HG02973 (cell line): Measurements from ENCODE around the gene JHY.

Source experiments
- ATAC-seq: cut with Tn5 transposase; IDR thresholded peaks from one replicate; pipeline ENCODE4 v1.9.1; 2021; ENCODE audit warnings: moderate library complexity; ENCODE audit not compliant: unreplicated experiment

Gene JHY

DNA sequence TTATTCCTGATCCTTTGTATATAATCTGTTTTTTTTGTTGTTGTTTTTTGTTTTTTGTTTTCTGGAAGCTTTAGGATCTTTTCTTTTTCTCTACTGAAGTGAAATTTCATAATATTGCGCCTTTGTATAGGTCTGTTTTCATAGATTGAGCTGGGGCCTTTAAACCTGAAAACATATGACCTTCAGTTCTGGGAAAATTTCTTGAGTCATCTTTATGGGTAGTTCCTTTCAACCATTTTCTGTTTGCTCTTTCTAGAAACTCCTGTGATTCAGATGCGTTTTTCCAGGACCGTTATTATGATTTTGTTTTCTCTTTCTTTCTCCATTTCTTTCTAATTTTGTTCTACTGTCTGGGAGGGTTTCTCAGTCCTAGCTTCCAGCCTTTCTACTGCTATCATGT lies 55.4 kb downstream of the JHY start:
- no peak for ATAC-seq

DNA sequence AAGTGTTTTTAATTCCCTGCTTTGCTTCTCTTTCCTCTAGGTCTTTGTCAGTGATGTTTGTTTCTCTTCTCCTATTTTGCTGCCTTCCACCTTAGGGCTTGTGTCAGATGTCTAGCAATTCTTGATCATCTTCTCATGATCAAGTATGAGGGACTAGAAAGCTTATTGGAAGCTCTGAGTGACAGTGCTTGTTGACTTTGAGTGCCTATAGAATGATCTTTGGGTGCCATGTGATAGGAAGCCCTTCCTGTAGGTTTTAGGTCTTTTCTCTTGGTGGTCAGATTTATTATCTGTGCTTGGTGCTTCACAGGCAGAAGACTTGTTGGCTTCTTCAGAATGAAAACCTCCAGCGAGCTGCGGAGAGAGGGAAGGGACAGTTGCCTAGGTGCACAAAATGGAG lies 56.0 kb downstream of the JHY start:
- no peak for ATAC-seq

DNA sequence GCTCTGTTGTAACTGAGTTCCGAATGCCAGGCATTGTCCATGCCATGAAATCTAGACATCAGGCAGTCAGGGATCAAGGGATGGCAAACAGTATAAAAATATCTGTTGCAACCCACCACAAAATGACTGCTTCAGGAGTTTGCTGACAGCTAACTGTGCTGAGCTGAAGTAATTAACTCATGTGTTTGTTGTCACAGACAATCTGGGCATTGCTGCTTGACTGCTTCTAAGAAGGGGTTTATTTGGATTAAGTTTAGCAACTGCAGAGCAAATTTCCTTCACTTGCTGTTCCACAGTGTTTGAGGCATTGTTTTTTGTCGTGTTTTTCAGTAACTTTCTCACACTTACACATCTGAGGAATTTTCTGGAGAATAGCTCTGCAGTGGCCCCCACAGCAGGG lies 68.7 kb downstream of the JHY start:
- ATAC-seq: no peak

- ATAC-seq: no peak
Observed at GRCh38 chr11:122954455-122954854, 71.9 kb downstream of the JHY start.

DNA sequence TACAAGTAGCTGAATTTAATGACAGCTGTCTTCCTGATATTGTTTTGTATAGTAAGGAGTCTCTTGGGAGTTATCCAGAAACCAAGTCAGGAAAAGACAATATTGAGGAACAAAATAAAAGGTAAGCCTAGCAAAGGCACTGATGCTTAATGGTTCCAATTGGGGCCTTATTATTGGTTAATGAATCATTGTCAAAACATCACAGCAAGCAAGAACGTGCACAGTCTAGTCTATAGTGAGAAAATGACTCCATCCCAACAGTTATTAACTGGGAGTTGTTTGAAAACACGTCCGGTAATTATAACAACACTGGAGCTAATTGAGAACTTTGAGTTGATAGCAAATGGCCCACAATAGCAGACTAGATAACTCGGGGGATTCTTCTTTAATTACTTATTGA lies 81.4 kb downstream of the JHY start:
- no peak for ATAC-seq

GRCh38 chr11:122976061-122976733 lies 93.6 kb downstream of the JHY start:
- no peak for ATAC-seq

- ATAC-seq: no peak
Observed at GRCh38 chr11:122976734-122977469, 94.3 kb downstream of the JHY start.

DNA sequence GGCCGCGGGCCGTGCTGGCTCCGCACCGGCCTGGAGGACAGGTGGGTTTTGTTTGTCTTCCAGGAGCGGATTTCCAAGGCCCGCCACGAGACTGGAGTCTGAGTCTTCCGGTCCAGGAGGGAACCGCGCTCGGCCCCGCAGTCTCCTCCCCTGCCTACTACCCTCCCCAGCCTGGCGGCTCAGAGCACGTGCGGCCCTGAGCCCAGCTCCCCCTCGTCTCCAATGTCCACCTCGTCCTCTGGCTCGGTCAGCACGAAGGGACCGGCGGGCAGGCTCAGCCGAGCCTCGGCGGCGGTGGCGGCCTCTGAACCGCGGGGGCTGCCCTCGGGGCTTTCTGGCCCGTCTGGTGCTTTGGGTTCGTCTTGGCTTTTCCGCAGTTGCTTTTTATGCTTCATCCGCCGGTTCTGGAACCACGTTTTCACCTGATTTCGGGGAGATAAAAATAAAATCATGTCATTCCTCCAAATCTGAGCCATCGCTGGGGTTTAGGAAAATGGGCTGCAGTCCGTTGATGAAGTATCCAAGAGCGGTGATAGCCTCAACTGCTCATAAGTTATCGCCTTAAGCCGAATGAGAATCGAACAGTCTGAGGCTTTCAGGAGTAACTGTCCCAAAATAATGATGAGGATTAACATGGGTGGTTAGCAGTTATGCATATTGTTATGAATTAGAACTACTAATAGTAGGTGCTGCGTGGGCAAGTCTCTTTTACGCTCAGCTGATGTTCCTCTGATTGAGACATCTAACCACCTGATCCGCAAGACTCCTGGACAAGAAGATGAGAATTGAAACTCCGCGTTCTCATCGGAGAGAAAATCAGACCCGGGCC lies 95.1 kb downstream of the JHY start:
- ATAC-seq: no peak

- no peak for ATAC-seq
Observed at GRCh38 chr11:122978299-122978620, 95.7 kb downstream of the JHY start.

DNA sequence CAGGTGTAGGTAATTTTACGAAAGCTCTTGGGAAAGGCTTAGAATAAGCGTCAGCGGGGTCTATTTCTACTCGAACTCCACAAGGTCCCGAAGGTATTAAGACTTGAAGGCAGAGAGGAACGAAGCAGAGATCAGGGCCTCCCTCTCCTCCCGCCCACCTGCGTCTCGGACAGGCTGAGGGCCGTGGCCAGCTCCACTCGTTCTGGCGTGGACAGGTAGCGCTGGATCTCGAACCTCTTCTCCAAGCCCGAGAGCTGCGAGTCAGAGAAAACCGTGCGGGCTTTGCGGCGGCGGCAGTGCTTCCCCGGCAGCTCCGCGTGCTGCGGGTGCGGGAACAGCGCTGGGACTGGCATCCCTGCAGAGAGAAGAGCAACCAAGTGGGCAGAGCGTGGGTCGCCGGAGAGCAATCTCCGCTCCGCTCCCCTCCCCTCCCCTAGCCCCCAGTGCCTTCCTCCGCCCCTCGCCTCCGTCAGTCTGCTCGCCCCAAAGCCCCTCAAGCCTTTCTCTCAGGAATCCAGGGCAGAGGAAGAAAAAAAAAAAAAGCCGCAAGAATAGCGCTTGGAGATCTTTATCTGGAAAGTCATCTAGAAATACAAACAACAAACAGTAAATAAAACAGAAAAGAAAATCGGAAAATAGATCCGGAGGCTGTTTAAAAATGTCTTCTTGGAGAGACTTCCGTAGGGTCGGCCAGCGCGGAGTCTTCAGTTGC lies 96.7 kb downstream of the JHY start:
- ATAC-seq: no peak

DNA sequence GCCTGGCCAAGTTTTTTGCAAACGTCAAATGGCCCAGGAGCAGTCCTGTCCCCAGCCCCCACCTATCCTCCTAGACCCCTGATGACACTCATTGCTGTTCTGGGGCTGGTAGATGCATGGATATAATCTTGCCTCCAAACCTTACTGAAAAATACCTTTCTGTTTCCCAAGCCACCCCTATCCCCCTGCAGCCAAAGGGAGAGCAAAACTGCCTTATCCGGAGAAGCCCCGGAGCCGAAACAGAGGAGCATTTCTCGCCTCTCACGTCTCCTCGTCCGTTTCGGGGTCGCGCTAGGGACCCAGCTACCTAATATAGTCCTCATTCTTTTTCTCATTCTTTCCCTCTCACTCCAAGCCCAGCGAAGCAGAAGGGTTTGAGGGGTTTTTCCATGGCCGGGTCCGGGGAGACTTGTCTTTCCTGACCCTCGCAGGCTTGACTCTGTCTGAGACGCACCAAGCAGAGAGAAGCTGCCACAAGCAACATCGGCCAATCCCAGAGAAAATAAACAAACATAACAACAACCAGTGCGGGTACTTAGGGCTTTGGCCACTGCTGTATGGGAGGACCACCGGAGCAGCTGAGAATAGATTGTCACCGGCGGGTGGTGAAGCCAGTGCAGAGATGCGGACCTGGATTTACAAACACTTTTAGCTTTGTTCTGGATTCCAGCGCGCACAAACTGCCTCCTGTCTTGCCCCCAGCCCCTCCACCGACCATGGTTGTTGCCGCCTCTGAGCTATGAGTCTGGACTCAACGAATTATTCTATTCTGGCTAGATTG lies 97.4 kb downstream of the JHY start:
- no peak for ATAC-seq

DNA sequence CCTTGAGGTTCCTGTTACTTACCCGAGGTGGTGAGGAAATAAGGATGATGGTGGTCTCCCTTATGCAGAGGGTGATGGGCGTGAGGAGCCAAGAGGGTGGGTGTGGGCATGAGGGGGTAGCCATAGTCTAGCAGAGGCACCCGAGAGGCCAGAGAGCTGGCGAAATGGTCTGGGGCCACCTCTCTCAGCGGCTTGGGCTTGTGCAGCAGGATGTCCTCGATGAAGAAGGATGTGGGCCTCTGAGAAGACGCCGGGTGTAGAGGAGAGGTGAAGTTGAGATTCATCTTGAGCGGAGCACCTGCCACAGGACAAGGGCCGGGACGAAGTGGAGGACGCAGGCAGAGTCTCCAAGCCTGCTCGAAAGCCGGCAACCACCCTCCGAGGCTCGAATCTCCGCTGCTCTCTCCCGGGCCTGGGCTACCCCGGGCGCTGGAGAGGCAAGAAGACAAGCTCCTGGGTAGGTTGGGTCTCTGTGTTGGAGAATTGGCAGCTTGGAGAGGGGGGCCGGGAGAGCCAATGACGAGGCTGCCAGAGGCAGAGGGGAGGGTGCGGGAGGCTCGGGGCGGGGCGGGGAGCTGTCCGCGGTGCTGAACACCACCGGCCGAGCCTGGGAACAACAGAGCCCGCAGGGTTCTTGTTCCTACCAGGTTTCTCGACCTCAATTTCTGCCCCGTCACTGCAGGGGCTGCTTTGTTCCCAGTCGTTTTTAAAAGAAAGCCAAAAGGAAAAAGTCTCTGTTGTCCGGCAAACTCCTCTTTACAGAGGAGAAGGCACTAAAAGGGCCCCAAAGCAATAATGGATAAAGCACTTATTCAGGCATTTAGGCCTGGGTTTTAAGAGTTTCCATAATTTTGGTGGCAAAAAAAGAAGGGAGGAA lies 99.1 kb downstream of the JHY start, which contains the start of gene BSX:
BSX (minus strand) TSS at position 447 of the 877 bp plus-strand sequence; CDS start at position 284, 163 bp downstream.
- ATAC-seq: peak; percentile 53

DNA sequence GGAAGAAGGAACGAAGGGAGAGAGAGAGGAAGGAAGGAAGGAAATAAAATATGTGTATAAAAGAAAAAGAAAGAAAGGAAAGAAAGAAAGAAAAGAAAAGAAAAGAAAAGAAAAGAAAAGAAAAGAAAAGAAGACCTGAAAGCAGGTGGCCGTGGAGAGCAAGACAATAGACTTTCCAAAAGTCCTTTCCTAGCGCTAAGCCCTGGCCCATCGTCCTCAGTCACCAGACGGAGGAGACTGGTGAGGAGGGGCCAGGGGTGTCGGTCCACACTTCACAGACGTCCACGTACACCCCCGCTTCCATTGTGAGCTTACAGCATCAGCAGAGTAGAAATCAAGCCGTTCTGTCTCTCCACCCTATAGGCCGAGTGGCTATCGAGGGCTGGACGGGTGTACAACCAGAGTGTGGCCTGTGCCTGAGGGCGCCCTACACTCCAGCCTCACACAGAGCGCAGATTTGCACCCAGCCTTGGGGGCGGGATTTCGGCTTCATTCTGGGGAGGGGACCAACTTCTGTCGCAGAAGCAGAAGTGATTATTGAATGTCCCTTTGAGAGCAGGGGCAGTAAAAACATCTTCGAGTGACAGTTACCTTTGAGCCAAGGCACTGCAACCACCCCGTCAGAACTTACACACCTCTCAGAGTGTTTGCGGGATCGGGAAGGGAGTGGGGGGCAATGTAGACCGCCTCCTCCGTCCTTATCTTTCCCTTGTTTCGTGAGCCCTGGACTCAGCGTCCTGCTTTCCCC lies 101.1 kb downstream of the JHY start:
- no peak for ATAC-seq

DNA sequence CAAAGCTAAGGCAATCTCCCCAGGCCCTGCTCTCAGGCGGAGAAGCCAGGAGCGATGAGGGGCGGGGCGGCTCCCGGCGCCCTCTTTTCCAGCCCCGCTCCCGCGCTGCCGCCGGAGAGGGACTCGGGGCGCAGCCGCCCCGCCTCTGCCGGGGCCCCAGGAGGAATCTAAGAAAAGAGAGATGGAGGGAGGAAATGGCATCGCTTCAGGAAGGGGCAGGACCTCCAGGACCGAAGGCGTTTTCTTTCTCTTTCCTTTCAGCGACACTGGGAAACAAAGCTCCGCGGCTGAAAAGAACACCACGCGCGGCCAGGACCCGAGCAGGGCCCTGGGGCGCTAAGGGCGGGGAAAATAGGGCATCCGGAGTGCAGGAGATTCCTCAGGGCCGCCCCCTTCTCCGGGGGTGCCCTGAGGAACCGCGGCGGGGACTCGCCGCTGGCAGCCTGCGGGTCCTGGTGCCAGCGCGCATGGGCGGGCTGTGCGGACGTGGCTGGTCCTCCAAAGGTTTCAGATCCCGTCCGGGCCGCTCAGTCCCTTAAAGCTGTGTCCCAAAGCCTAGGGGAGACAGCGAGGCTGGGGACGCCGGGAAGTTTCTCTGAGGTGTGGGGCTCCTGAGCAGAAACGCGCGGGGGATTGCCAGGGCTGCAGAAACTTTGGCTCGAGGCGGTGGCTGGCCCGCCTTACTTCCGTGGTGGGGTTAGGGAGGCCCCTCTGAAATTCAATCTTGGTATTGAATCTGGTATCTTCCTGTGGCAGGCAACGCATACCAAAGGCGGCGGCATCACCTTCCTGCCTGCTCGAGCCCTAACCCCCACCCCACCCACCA lies 101.8 kb downstream of the JHY start:
- no peak for ATAC-seq

GRCh38 chr11:122995526-122995925 lies 113.0 kb downstream of the JHY start:
- ATAC-seq: no peak

GRCh38 chr11:122998727-122999366 lies 116.3 kb downstream of the JHY start:
- ATAC-seq: no peak

- no peak for ATAC-seq
Observed at GRCh38 chr11:123000721-123001120, 118.2 kb downstream of the JHY start.
